ENCODE data around the gene CNNM4.

GRCh38 chr2:96788442-96789244, 27.9 kb downstream of the CNNM4 start:
- TF ChIP-seq, protein P1, sequence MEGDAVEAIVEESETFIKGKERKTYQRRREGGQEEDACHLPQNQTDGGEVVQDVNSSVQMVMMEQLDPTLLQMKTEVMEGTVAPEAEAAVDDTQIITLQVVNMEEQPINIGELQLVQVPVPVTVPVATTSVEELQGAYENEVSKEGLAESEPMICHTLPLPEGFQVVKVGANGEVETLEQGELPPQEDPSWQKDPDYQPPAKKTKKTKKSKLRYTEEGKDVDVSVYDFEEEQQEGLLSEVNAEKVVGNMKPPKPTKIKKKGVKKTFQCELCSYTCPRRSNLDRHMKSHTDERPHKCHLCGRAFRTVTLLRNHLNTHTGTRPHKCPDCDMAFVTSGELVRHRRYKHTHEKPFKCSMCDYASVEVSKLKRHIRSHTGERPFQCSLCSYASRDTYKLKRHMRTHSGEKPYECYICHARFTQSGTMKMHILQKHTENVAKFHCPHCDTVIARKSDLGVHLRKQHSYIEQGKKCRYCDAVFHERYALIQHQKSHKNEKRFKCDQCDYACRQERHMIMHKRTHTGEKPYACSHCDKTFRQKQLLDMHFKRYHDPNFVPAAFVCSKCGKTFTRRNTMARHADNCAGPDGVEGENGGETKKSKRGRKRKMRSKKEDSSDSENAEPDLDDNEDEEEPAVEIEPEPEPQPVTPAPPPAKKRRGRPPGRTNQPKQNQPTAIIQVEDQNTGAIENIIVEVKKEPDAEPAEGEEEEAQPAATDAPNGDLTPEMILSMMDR (IDR thresholded peaks at IDR 0.05; ENCODE audit: borderline replicate concordance, extremely low read depth, low read length, poor library complexity, severe bottlenecking): no peak
- no peak for TF ChIP-seq EZH2 (IDR thresholded peaks at IDR 0.05; ENCODE audit: borderline replicate concordance, low read depth, low read length, severe bottlenecking)

Measured in DND-41 (cell line).